Ascending aorta (tissue), 2 donors: ENCODE results near the gene SPAG5. TPM values are rescaled to one million over a fixed set of nuclear protein-coding genes. Genes with fewer than 3 reads are reported as not detected.

ENCODE experiments used
- DNase-seq, 2 donors: peaks; one replicate each; pipeline ENCODE4 v3.0.0-alpha.2; 2019; ENCODE audit warnings: low spot score in 2 of 2
- H3K27ac ChIP-seq, 2 donors: fragments of 200-600 bp; sonication (generic); one replicate each; pipeline ENCODE4 v1.5.1; 2016 to 2017; ENCODE audit warnings: mild to moderate bottlenecking in 1 of 2
- H3K27me3 ChIP-seq: fragments of 200-600 bp; sonication (generic); one replicate; pipeline ENCODE4 v1.5.1; 2017
- H3K36me3 ChIP-seq, 2 donors: fragments of 200-600 bp; sonication (generic); one replicate each; pipeline ENCODE4 v1.5.1; 2016
- H3K4me1 ChIP-seq, 2 donors: fragments of 200-600 bp; sonication (generic); one replicate each; pipeline ENCODE4 v1.5.1; 2016 to 2017; ENCODE audit warnings: mild to moderate bottlenecking in 1 of 2
- H3K4me3 ChIP-seq, 2 donors: fragments of 200-600 bp; sonication (generic); one replicate each; pipeline ENCODE4 v1.5.1; 2016 to 2017; ENCODE audit warnings: mild to moderate bottlenecking in 1 of 2
- H3K9me3 ChIP-seq, 2 donors: fragments of 200-600 bp; sonication (generic); one replicate each; pipeline ENCODE4 v1.5.1; 2016
- intact Hi-C: fragments of 100-400 bp; cut with DNase I; formaldehyde crosslinking; loops from one replicate; pipeline ENCODE4 v1.15.1; 2023
- total RNA-seq: library from RNA; depleted of rRNA; stranded (reverse); fragments of >200 nt; gene quantifications from one replicate; pipeline ENCODE4 v1.1.0, GENCODE V29; 2016
- TF ChIP-seq, protein P1 (sequence below), 3 experiments: fragments of 200-600 bp in 2 of 3; fragments of 450-650 bp in 1 of 3; sonication (generic) in 2 of 3; IDR thresholded peaks; one replicate each; pipeline ENCODE4 v1.5.1; 2016 to 2019; ENCODE audit warnings: antibody characterized with exemption in 3 of 3, mild to moderate bottlenecking in 1 of 3, moderate library complexity in 1 of 3

SPAG5 gene
- total RNA-seq, 1 donor from 2014 or later, result 1.6 TPM

DNA sequence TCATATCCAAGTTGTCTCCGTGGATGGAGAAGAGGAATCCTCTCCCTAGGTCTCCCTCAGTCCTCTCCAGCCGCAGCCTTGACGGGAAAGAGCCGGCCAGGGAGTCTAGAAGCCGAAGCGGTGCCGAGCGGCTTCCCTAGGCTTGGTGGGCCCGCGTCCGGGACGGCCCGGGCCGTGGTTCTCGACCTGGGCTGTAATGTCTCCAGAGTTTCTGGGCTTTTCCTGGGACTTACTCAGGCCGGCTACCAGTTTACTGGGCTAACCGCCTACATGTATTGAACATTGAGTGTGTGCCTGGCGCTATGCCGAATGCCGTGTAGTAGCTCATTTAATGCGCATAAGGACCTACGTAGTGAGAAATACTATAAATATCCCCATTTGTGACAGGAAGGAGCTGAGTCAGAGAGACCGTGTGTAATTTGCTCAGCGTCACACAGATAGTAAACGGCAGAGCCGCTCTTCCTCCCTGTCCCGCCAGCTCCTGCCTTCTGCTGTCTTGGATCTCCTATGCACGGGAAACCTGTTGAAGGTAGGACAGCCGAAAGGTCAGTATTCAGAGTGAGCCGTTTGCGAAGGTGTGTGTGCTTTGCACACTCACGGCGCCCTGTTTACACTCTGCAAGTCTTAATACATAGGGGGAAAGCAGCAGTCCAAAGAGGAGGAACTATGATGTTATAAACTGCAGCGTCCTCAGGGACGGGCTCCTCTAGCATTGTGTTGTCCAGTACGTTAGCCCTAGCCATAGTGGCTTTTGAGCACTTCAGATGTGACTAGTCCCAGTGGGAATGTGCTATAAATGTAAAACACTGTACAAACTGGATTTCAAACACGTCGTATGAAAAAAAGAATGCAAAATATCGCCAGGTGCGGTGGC is 723 bp upstream of the SPAG5 start:
- peak overlapping the region; percentile 85 to 86 for H3K4me3 ChIP-seq
- peak; percentile 24 to 85 for DNase-seq
- TF ChIP-seq, protein P1, sequence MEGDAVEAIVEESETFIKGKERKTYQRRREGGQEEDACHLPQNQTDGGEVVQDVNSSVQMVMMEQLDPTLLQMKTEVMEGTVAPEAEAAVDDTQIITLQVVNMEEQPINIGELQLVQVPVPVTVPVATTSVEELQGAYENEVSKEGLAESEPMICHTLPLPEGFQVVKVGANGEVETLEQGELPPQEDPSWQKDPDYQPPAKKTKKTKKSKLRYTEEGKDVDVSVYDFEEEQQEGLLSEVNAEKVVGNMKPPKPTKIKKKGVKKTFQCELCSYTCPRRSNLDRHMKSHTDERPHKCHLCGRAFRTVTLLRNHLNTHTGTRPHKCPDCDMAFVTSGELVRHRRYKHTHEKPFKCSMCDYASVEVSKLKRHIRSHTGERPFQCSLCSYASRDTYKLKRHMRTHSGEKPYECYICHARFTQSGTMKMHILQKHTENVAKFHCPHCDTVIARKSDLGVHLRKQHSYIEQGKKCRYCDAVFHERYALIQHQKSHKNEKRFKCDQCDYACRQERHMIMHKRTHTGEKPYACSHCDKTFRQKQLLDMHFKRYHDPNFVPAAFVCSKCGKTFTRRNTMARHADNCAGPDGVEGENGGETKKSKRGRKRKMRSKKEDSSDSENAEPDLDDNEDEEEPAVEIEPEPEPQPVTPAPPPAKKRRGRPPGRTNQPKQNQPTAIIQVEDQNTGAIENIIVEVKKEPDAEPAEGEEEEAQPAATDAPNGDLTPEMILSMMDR (IDR thresholded peaks at IDR 0.05), result peak in 1 of 3 experiments; percentile 1
- intact Hi-C loops, result loop anchor here (1.0 kb wide), 1 partner anchor 28 kb away; the partner anchor contains the start of gene PIGS
- no peaks in the 10 kb centered on the region for H3K36me3 ChIP-seq
- peak overlapping the region; percentile 99 to 100 for H3K27ac ChIP-seq
- no peaks in the 10 kb centered on the region for H3K27me3 ChIP-seq
- no peaks in the 10 kb centered on the region for H3K9me3 ChIP-seq
- H3K4me1 ChIP-seq, result peaks cover 4 to 6% of the 10 kb centered on the region in 2 donors

- no peaks in the 10 kb centered on the region for H3K27me3 ChIP-seq
- peak overlapping the region; percentile 85 to 86 for H3K4me3 ChIP-seq
- H3K9me3 ChIP-seq, result no peaks in the 10 kb centered on the region
- TF ChIP-seq, protein P1 (IDR thresholded peaks at IDR 0.05), result no peak
- intact Hi-C loops, result loop anchor here (1.0 kb wide), 1 partner anchor 21 kb away; no protein-coding TSS in a partner anchor
- H3K36me3 ChIP-seq, result no peaks in the 10 kb centered on the region
- no peak for DNase-seq
- H3K27ac ChIP-seq, result peak overlapping the region; percentile 99 to 100
- H3K4me1 ChIP-seq, result peaks cover 4 to 6% of the 10 kb centered on the region in 2 donors
Measured at GRCh38 chr17:28598389-28598788, 436 bp downstream of the SPAG5 start.

- Histone ChIP-seq H3K27me3 (no peaks in the 10 kb centered on the region), H3K4me3 (peak overlapping the region in 1 of 2 donors; percentile 85)
- intact Hi-C loops, result loop anchor here (1.0 kb wide), 1 partner anchor 20 kb away; no protein-coding TSS in a partner anchor
Measured at GRCh38 chr17:28597606-28598383, 1.0 kb downstream of the SPAG5 start.

DNA sequence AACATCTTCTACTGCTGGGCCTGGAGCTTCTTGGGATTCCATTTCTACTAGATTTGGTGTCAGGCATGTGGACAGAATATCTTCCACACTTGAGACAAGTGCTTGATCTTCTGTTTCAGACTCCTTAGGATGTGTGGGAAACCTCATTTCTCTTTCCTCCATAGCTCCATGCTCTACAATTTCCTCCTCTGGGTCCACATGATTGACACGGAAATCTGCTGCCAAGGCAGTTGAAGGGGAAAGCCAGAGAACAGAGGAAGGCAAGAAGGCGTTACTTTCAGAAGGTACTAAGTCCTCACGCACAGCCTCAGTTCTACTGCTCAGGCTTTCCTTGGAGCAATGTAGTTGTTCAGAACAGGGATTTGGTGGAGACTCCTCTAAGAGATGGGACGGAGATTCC is 6.6 kb downstream of the SPAG5 start:
- no peak for DNase-seq
- H3K27ac ChIP-seq, result no peak overlapping the region
- no peaks in the 10 kb centered on the region for H3K4me1 ChIP-seq
- TF ChIP-seq, protein P1 (IDR thresholded peaks at IDR 0.05), result no peak
- no peaks in the 10 kb centered on the region for H3K9me3 ChIP-seq
- H3K27me3 ChIP-seq, result no peaks in the 10 kb centered on the region
- intact Hi-C loops, result no loop called here
- H3K4me3 ChIP-seq, result no peak overlapping the region
- no peaks in the 10 kb centered on the region for H3K36me3 ChIP-seq

More at GRCh38 chr17:28597606-28598383, 1.0 kb downstream of the SPAG5 start:
- Histone ChIP-seq H3K36me3 (no peaks in the 10 kb centered on the region), H3K9me3 (no peaks in the 10 kb centered on the region), H3K4me1 (peaks cover 4 to 6% of the 10 kb centered on the region in 2 donors), H3K27ac (no peak overlapping the region)
- no peak for DNase-seq
- TF ChIP-seq, protein P1 (IDR thresholded peaks at IDR 0.05), result no peak

DNA sequence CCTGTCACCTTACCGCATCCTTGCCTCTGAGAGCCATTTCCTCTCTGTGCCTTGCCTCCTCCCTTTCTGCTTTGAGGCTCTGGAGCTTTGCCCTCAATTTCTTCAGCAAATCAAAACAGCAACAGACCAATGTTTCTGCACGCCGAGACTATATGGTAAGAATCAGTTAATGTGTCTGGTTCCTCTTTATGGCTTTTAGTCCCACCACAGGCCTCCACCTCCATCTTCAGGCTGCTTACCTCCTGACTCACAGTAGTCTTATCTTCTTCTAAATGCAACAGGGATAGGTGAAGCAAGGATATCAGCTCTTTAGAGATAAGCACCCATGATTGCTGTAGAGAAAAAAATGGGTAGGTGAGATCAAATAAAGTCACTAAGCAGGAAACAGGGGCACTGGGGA is 13.0 kb downstream of the SPAG5 start:
- TF ChIP-seq, protein P1 (IDR thresholded peaks at IDR 0.05), result no peak
- intact Hi-C loops, result no loop called here
- Histone ChIP-seq H3K27ac (no peak overlapping the region), H3K36me3 (peaks cover 0 to 3% of the 10 kb centered on the region in 2 donors), H3K4me3 (no peak overlapping the region), H3K27me3 (no peaks in the 10 kb centered on the region), H3K4me1 (no peaks in the 10 kb centered on the region), H3K9me3 (no peaks in the 10 kb centered on the region)
- no peak for DNase-seq
